Jurkat, Clone E6-1 (cell line): ENCODE measurements around the gene NELL2.
"Not testable (repeated sequence)": the region's sequence is repeated elsewhere in the genome, so short reads cannot be mapped to it uniquely, and the experiment has no call there.

Experiments
- DNase-seq: peaks from one replicate; pipeline ENCODE4 v3.0.0-alpha.2; 2011; ENCODE audit warnings: low read depth, low spot score
- H3K4me3 ChIP-seq: 2 replicates; pipeline ENCODE4 v1.5.1; 2011; ENCODE audit warnings: mild to moderate bottlenecking, low read length, control low read depth, moderate library complexity

The NELL2 gene

GRCh38 chr12:44717612-44718011 lies 158.5 kb downstream of the NELL2 start:
- DNase-seq: no peak
- no peak overlapping the region for H3K4me3 ChIP-seq

- H3K4me3 ChIP-seq: no peak overlapping the region
- no peak for DNase-seq
Observed at GRCh38 chr12:44716711-44717110, 159.4 kb downstream of the NELL2 start.

- H3K4me3 ChIP-seq: no peak overlapping the region
- DNase-seq: no peak
Observed at GRCh38 chr12:44711736-44712135, 164.4 kb downstream of the NELL2 start.

GRCh38 chr12:44709166-44709565 lies 166.9 kb downstream of the NELL2 start:
- no peak overlapping the region for H3K4me3 ChIP-seq
- no peak for DNase-seq

- DNase-seq: no peak
- H3K4me3 ChIP-seq: no peak overlapping the region
Observed at GRCh38 chr12:44708218-44708617, 167.9 kb downstream of the NELL2 start.

GRCh38 chr12:44703182-44703910 lies 172.8 kb downstream of the NELL2 start:
- DNase-seq: no peak

GRCh38 chr12:44697511-44697910 lies 178.6 kb downstream of the NELL2 start:
- H3K4me3 ChIP-seq: no peak overlapping the region
- no peak for DNase-seq

More at GRCh38 chr12:44703182-44703910, 172.8 kb downstream of the NELL2 start:
- H3K4me3 ChIP-seq: no peak overlapping the region

GRCh38 chr12:44696542-44696941 lies 179.6 kb downstream of the NELL2 start:
- DNase-seq: no peak
- H3K4me3 ChIP-seq: no peak overlapping the region

- H3K4me3 ChIP-seq: no peak overlapping the region
- DNase-seq: no peak
Observed at GRCh38 chr12:44694017-44694416, 182.1 kb downstream of the NELL2 start.

GRCh38 chr12:44689587-44689986 lies 186.5 kb downstream of the NELL2 start:
- no peak overlapping the region for H3K4me3 ChIP-seq
- no peak for DNase-seq

GRCh38 chr12:44686821-44687432 lies 189.2 kb downstream of the NELL2 start:
- not testable (repeated sequence) for DNase-seq, H3K4me3 ChIP-seq

- H3K4me3 ChIP-seq: no peak overlapping the region
- DNase-seq: no peak
Observed at GRCh38 chr12:44677724-44678123, 198.4 kb downstream of the NELL2 start.

GRCh38 chr12:44674875-44675274 lies 201.2 kb downstream of the NELL2 start:
- no peak for DNase-seq
- no peak overlapping the region for H3K4me3 ChIP-seq

GRCh38 chr12:44673811-44674210 lies 202.3 kb downstream of the NELL2 start:
- DNase-seq: no peak

GRCh38 chr12:44672042-44672441 lies 204.1 kb downstream of the NELL2 start:
- no peak overlapping the region for H3K4me3 ChIP-seq
- DNase-seq: no peak

More at GRCh38 chr12:44673811-44674210, 202.3 kb downstream of the NELL2 start:
- H3K4me3 ChIP-seq: no peak overlapping the region

- no peak overlapping the region for H3K4me3 ChIP-seq
- no peak for DNase-seq
Observed at GRCh38 chr12:44668443-44668842, 207.7 kb downstream of the NELL2 start.

- no peak overlapping the region for H3K4me3 ChIP-seq
- DNase-seq: no peak
Observed at GRCh38 chr12:44667461-44667860, 208.7 kb downstream of the NELL2 start.

GRCh38 chr12:44663291-44663690 lies 212.8 kb downstream of the NELL2 start:
- H3K4me3 ChIP-seq: no peak overlapping the region

GRCh38 chr12:44655846-44656245 lies 220.3 kb downstream of the NELL2 start:
- no peak for DNase-seq
- H3K4me3 ChIP-seq: no peak overlapping the region

More at GRCh38 chr12:44663291-44663690, 212.8 kb downstream of the NELL2 start:
- DNase-seq: no peak

- no peak for DNase-seq
- no peak overlapping the region for H3K4me3 ChIP-seq
Observed at GRCh38 chr12:44654646-44655639, 221.2 kb downstream of the NELL2 start.
